Skin epidermis (tissue), 12 donors: Measurements from ENCODE around the gene NOSIP.
"Not testable (repeated sequence)": the region's sequence is repeated elsewhere in the genome, so short reads cannot be mapped to it uniquely, and the experiment has no call there.

Experiments used
- H3K27ac ChIP-seq, 21 experiments: fragments of 200-600 bp; sonication (generic) in 11 of 21; one replicate each; pipeline ENCODE4 v1.5.0; 2020; ENCODE audit warnings: mild to moderate bottlenecking in 3 of 21, inconsistent platforms in 2 of 21, moderate library complexity in 2 of 21
- H3K4me3 ChIP-seq, 7 experiments: fragments of 200-600 bp; sonication (generic) in 2 of 7; one replicate each; pipeline ENCODE4 v1.5.0; 2020; ENCODE audit warnings: inconsistent platforms in 2 of 7, mild to moderate bottlenecking in 2 of 7, moderate library complexity in 1 of 7

The NOSIP gene, protein sequence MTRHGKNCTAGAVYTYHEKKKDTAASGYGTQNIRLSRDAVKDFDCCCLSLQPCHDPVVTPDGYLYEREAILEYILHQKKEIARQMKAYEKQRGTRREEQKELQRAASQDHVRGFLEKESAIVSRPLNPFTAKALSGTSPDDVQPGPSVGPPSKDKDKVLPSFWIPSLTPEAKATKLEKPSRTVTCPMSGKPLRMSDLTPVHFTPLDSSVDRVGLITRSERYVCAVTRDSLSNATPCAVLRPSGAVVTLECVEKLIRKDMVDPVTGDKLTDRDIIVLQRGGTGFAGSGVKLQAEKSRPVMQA

GRCh38 chr19:49580264-49581006, at the start of gene NOSIP:
NOSIP (minus strand) TSS chr19:49580556; CDS start chr19:49560691, 19,865 bp downstream.
- H3K4me3 ChIP-seq: peak within 1 kb of the TSS; percentile 54 to 71 (median 61)
- H3K27ac ChIP-seq: peak within 1 kb of the TSS in 20 of 21 experiments; percentile 71 to 92 (median 82)

GRCh38 chr19:49629659-49630058, 49.3 kb upstream of the NOSIP start:
- H3K4me3 ChIP-seq: no peak overlapping the region
- no peak overlapping the region for H3K27ac ChIP-seq

DNA sequence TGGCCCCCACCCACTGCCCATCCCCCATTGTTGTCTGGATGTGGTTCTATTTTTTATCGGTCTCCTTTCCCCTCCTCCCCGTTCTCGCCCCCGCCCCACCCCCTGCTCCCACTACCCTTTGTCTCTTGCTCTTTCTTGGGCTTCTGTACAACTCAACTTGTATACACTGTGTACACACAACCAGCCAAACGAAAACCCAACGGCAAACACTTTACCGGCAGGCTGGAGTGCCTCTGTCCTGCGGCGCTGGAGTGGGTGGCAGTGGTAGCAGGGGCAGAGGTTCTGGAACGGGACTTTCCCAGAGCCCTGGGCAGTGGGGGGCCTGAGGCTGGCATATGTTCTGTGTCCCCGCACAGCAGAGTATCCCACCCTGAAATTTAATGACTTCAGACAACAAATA, 45.9 kb upstream of the NOSIP start:
- Histone ChIP-seq H3K4me3 (no peak overlapping the region), H3K27ac (no peak overlapping the region)

DNA sequence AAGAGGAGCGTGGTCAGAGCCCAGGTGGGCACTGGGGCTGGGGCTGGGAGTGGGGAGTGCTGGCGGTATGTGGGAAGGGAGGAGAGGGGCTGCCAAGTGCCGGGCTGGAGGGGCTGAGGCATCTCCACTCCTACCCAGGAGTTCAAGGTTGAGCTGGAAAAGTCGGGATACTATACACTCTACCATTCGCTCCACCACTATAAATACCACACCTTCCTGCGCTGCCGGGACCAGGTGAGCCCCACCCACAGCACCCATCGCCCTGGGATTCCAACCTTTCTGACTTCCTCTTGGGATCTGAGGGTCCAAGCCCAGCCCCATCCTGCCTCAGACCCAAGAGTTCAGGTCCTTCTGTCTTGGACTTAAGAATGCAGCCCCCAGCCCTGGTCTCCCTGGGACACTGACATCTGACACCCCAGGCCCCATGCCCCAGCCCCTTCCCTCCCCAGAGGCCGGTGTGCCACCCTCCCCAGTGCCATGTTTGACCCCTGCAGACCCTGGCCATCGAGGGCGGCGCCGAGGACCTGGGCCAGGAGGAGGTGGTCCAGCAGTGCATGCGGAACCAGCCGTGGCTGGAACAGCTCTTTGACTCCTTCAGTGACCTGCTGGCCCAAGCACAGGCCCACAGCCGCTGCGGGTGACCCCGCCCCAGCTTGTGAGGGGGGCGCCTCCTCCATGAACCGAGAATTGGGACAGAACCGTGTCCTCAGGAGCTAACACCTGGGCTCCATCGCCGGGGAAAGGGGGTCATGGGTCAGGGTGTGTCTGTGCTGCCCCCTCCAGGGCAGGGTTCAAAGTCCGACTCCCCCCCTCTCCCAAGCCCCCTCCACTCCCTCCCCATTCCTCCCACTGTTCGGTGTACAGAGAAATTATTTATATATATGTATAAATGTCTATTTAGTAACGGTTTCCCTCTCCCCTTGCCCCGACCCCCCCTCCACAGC, 44.9 kb upstream of the NOSIP start:
- H3K4me3 ChIP-seq: no peak overlapping the region
- no peak overlapping the region for H3K27ac ChIP-seq

DNA sequence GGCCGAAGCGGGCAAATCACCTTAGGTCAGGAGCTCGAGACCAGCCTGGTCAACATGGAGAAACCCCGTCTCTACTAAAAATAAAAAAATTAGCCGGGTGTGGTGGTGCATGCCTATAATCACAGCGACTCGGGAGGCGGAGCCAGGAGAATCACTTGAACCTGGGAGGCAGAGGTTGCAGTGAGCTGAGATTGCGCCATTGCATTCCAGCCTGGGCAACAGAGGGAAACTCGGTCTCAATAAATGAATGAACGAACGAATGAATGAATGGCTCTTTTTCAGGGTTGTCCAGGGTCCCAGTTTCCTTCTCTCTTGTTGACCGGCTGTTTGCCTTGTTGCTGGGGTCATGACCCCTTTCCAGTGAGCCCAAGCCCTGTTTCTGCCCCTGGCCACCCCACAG, 37.5 kb upstream of the NOSIP start:
- H3K4me3 ChIP-seq, H3K27ac ChIP-seq: not testable (repeated sequence)

GRCh38 chr19:49616945-49617344, 36.6 kb upstream of the NOSIP start:
- Histone ChIP-seq H3K27ac (no peak overlapping the region), H3K4me3 (no peak overlapping the region)

DNA sequence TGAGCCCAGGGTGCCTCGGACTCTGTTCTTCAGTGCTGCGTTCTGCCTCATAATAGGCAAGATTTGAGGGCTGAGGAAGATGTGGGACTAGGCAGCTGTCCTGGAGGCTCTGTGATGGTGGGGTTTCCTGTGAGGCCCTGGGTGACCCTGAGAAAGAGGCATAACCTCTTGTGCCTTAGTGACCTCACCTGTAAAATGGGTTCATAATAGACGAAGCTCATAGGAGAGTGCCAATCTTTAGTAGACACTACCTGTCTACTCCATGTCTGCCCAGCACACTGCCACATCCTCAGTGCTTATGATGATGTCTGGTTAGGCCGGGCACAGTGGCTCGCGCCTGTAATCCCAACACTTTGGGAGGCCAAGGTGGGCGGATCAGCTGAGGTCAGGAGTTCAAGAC, 36.2 kb upstream of the NOSIP start:
- Histone ChIP-seq H3K4me3 (no peak overlapping the region), H3K27ac (no peak overlapping the region)

- H3K27ac ChIP-seq: no peak overlapping the region
- H3K4me3 ChIP-seq: no peak overlapping the region
Observed at GRCh38 chr19:49615861-49616260, 35.5 kb upstream of the NOSIP start.

- H3K4me3 ChIP-seq: no peak overlapping the region
- H3K27ac ChIP-seq: peak overlapping the region in 8 of 21 experiments; percentile 5 to 66 (median 18)
Observed at GRCh38 chr19:49614096-49614833, 33.9 kb upstream of the NOSIP start.

- Histone ChIP-seq H3K27ac (peak overlapping the region in 5 of 21 experiments; percentile 10 to 17 (median 15)), H3K4me3 (no peak overlapping the region)
Observed at GRCh38 chr19:49613374-49613773, 33.0 kb upstream of the NOSIP start.

GRCh38 chr19:49609499-49610092, 29.2 kb upstream of the NOSIP start:
- H3K27ac ChIP-seq: no peak overlapping the region
- no peak overlapping the region for H3K4me3 ChIP-seq

GRCh38 chr19:49605605-49606004, 25.2 kb upstream of the NOSIP start:
- Histone ChIP-seq H3K4me3 (no peak overlapping the region), H3K27ac (peak overlapping the region in 1 of 21 experiments; percentile 37)

GRCh38 chr19:49602806-49603205, 22.4 kb upstream of the NOSIP start:
- no peak overlapping the region for H3K27ac ChIP-seq
- no peak overlapping the region for H3K4me3 ChIP-seq

GRCh38 chr19:49601482-49602038, 21.2 kb upstream of the NOSIP start:
- no peak overlapping the region for H3K27ac ChIP-seq
- H3K4me3 ChIP-seq: no peak overlapping the region

- H3K4me3 ChIP-seq: no peak overlapping the region
Observed at GRCh38 chr19:49599378-49600295, 19.3 kb upstream of the NOSIP start.

DNA sequence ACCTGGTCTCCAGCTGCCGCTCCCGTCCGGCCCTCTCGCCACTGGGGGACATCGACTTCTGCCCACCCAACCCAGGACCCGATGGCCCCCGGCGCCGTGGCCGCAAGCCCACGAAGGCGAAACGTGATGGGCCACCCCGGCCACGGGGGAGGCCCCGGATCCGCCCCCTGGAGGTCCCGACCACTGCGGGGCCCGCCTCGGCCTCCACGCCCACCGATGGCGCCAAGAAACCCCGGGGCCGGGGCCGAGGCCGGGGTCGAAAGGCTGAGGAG, 17.3 kb upstream of the NOSIP start:
- no peak overlapping the region for H3K4me3 ChIP-seq

More at GRCh38 chr19:49599378-49600295, 19.3 kb upstream of the NOSIP start:
- H3K27ac ChIP-seq: peak overlapping the region in 1 of 21 experiments; percentile 1

DNA sequence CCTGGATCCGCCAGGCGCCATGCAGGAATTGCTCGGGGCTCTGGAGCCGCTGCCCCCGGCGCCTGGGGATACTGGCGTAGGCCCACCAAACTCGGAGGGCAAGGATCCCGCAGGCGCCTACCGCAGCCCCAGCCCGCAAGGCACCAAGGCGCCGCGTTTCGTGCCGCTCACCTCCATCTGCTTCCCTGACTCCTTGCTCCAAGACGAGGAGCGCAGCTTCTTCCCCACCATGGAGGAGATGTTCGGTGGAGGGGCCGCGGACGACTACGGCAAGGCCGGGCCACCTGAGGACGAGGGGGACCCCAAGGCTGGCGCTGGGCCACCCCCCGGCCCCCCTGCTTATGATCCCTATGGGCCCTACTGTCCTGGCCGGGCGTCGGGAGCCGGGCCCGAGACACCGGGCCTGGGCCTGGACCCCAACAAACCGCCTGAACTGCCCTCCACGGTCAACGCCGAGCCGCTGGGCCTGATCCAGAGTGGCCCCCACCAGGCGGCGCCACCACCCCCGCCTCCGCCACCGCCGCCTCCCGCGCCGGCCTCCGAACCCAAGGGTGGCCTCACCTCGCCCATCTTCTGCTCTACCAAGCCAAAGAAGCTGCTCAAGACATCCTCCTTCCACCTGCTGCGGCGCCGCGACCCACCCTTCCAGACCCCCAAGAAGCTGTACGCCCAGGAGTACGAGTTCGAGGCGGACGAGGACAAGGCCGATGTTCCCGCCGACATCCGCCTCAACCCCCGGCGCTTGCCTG, 16.8 kb upstream of the NOSIP start:
- H3K4me3 ChIP-seq: no peak overlapping the region

More for the DNA sequence above, 17.3 kb upstream of the NOSIP start:
- H3K27ac ChIP-seq: no peak overlapping the region

More for the DNA sequence above, 16.8 kb upstream of the NOSIP start:
- no peak overlapping the region for H3K27ac ChIP-seq
